ENCODE measurements around the gene E2F8. TPM values are rescaled to one million over a fixed set of nuclear protein-coding genes. Genes with fewer than 3 reads are reported as not detected.

E2F8 gene
- total RNA-seq, 1 donor from 2014 or later = 4.2 TPM

- peaks cover 0 to 7% (median 0%) of the 10 kb centered on the region in 3 donors for H3K4me1 ChIP-seq (ENCODE audit: control insufficient read depth in 3 of 3, insufficient read depth in 3 of 3, low read length in 3 of 3)
- peaks cover 3 to 19% (median 18%) of the 10 kb centered on the region in 3 donors for H3K36me3 ChIP-seq (ENCODE audit: control insufficient read depth in 3 of 3, insufficient read depth in 3 of 3, low read length in 3 of 3)
- no peak overlapping the region for H3K27ac ChIP-seq (ENCODE audit: low read depth, low read length)
- H3K27me3 ChIP-seq (ENCODE audit: control insufficient read depth in 3 of 3, insufficient read depth in 3 of 3, low read length in 3 of 3) = no peaks in the 10 kb centered on the region
- no peak overlapping the region for H3K4me3 ChIP-seq (ENCODE audit: low read length in 3 of 3)
- no peaks in the 10 kb centered on the region for H3K9me3 ChIP-seq (ENCODE audit: control insufficient read depth in 3 of 3, low read length in 3 of 3)
- H3K9ac ChIP-seq (ENCODE audit: low read depth in 1 of 3, low read length in 3 of 3) = no peak overlapping the region
Observed at GRCh38 chr11:19176629-19177186, 64.0 kb downstream of the E2F8 start.

Other genes with a start within 250 kb of the E2F8 start
- not detected for gene MRGPRX2, start 180.2 kb downstream of the E2F8 start, total RNA-seq
- 6.8 TPM for gene ZDHHC13, start 123.8 kb downstream of the E2F8 start, total RNA-seq
- gene CSRP3, start 39.0 kb downstream of the E2F8 start, total RNA-seq = 360 TPM